Subcutaneous adipose tissue (tissue), 4 donors: ENCODE measurements around the gene PRDM16. TPM values are rescaled to one million over a fixed set of nuclear protein-coding genes. Genes with fewer than 3 reads are reported as not detected.

ENCODE experiments used
- CTCF ChIP-seq: fragments of 450-650 bp; IDR thresholded peaks from one replicate; pipeline ENCODE4 v1.5.1; 2016; ENCODE audit warnings: low read depth, mild to moderate bottlenecking, control low read depth, antibody characterized with exemption, moderate library complexity
- total RNA-seq, 4 donors: library from RNA; depleted of rRNA; stranded (reverse); fragments of >200 nt; gene quantifications; one replicate each; pipeline ENCODE4 v1.1.0, GENCODE V29; 2016

Gene PRDM16
- total RNA-seq, 4 donors from 2014 or later, result 0.82 to 1.7 (median 1.1) TPM

- no peak for TF ChIP-seq CTCF
Observed at GRCh38 chr1:3441880-3442279, 372.9 kb downstream of the PRDM16 start.

GRCh38 chr1:3442331-3442730, 373.3 kb downstream of the PRDM16 start:
- no peak for TF ChIP-seq CTCF

- TF ChIP-seq CTCF, result no peak
Observed at GRCh38 chr1:3442901-3443300, 373.9 kb downstream of the PRDM16 start.

GRCh38 chr1:3443807-3444206, 374.8 kb downstream of the PRDM16 start:
- no peak for TF ChIP-seq CTCF

GRCh38 chr1:3444298-3444697, 375.3 kb downstream of the PRDM16 start:
- TF ChIP-seq CTCF, result no peak

- no peak for TF ChIP-seq CTCF
Observed at GRCh38 chr1:3444736-3445135, 375.7 kb downstream of the PRDM16 start.

- no peak for TF ChIP-seq CTCF
Observed at GRCh38 chr1:3450202-3450863, 381.3 kb downstream of the PRDM16 start.
